ENCODE results near the gene ZNF709. TPM values are rescaled to one million over a fixed set of nuclear protein-coding genes. Genes with fewer than 3 reads are reported as not detected.
A peak's percentile ranks its signal among the peaks of the same experiment; 100 is the strongest.
"Not testable (repeated sequence)": the region's sequence is repeated elsewhere in the genome, so short reads cannot be mapped to it uniquely, and the experiment has no call there.

The ZNF709 gene
- 10.3 TPM for total RNA-seq

DNA sequence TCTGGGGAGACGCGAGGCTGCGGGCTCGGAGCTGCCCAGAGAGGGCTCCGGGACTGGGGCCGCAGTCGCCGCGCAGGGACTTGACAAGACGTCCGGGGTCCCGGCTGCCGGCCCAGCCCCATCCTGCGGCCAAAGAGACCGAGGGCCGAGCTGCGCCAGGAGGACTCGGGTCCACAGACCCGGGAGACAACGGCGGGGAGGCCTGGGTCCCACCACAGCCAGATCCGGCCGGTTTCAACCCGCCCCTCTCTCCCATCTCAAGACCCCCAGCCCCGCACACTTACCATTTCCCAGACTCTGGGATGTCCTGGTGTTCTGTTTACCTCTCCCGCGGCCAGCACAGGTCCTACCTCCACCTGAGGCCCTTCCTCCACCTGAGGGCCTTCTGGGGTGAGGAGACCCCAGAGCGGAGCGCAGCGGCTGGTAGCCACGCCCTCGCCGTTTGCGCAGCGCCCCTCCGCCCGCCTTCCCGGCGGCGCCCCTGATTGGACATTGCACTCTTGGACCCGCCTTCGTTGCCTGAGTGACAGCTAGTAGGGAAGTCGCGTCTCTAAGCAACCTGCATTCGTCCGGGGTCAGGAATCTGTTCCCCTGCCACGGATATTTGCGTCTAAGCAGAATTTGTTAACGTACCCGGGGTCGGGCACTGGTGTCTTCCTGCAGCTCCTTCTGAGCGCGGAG, at the start of gene ZNF709:
TSS of gene ZNF709 (minus strand) at position 446 of the 681 bp plus-strand sequence. CDS start at position 287, 159 bp downstream.
- DNase-seq, result peak; percentile 86

GRCh38 chr19:12527034-12527836, 42.6 kb upstream of the ZNF709 start:
- DNase-seq, result no peak

DNA sequence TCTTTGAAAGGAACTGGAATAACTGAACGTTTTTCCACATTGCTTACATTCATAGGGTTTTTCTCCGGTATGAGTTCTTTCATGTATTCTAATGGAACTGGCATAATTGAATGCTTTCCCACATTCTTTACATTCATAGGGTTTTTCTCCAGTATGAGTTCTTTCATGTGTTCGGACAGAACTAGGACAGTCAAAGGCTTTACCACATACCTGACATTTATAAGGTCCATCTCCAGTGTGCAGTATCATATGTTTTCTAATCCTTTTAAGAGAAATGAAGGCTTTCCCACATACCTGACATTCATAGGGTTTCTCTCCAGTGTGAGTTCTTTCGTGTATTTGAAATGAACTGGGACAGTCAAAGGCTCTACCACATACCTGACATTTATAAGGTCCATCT, 41.9 kb upstream of the ZNF709 start:
- DNase-seq, result no peak

DNA sequence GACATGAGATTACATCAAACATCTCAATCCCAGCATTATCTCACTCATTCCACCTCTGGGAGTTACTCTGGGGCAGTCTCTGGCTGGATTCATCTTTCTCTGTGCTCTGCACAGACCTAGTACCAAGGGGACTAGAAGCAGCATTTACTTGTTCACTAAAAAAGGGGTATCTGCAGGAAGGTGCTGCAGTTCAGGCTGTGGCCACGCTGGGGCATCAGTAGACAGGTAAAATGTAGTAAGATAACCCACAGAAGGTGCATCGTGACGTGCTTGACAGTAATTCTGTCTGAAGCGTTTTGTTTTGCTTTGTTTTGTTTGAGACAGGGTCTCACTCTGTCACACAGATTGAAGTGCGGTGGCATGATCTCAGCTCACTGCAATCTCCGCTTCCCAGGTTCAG, 37.4 kb upstream of the ZNF709 start:
- DNase-seq, result no peak

DNA sequence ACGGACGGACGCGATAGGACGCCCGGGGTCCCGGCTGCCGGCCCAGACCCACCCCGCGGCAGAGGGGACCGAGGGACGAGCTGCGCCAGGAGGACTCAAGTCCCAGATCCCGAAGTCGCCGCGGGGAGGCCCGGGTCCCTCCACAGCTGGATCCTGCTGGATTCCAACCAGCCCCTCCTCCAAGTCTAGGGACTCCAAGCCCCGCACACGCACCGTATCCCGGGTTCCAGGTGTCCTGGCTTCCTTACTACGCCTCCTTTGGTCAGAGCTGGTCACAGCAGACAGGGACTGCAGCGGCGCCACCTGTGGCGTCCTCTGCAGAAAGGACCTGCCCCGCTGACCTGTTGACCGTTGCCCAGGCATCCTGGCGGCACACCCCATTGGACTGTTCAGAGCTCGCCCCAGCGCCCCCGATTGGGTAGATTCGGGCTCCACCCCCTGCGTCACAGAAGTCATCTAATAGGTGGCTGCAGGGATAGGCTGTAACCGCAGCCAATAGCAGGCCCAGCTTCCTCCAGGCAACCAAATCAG, 29.0 kb upstream of the ZNF709 start:
- DNase-seq, result no peak

GRCh38 chr19:12497032-12497431, 12.4 kb upstream of the ZNF709 start:
- no peak for DNase-seq

DNA sequence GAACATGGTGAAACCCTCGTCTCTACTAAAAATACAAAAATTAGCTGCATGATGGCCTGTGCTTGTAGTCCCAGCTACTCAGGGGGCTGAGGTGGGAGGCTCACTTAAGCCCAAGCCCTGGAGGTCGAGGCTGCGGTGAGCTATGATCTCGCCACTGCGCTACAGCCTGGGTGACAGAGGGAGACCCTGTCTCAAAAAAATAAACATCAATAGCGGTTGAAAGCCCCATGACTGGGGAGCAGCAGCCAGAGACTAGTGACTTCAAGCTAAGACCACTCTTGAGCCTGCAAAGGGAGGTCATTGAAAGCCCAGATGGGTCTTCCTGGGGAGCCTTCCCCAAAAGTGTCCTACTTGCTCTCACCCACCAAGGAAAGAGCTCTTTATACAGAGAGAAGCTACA, 11.9 kb upstream of the ZNF709 start:
- DNase-seq, result no peak

DNA sequence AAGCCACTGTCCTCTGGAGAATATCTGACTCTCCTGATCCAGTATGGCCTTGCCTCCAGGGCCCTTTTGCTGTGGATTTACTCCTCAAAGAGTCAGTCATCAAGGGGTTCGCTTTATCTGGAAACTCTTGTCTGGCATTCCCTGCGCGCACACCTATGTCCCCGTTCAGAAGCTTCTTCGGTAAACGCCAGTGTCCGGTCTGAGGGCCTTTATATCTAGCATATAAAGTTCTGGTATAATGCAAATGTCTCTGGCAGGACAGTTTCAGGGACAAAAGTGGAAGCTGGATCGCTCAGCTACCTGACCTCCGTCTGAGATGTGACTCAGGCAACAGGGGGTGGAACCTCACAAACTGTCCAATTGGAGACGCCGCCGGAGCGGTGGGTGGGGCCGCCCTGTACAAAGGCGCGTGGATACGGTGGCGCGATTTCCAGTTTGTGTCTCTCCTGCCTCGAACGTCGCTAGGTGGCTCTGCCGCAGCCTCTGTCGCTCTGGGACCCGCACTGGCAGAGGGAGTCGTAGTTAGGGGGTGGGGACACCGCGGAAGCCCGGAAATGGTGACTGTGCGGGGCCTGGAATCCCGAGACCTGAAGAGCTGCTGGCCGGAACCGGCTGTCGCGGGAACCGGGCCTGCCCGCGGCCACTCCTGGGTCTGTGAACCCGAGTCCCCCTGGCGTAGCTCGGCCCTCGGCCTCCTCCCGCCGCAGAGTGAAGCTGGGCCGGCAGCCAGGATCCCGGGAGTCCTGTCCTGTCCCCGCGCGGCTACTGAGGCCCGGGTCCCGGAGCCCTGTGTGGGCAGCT, 10.6 kb upstream of the ZNF709 start:
- peak; percentile 91 for DNase-seq

GRCh38 chr19:12494260-12494860, 9.7 kb upstream of the ZNF709 start:
- no peak for DNase-seq

GRCh38 chr19:12486265-12486783, 1.7 kb upstream of the ZNF709 start:
- not testable (repeated sequence) for DNase-seq

DNA sequence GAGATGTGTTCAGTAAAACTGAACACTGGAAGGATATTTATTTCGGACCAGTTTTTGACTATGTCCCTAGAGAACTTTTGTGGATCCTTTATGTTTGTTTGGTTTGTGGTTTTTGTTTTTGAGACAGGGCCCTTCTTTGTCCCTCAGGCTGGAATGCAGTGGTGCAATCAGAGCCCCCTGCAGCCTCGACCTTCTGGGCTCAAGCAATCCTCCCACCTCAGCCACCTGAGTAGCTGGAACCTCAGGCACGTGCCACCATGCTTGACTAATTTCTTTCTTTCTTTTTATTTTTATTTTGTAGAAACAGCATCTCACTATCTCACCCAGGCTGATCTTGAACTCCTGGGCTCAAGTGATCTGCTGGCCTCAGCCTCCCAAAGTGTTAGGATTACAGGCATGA, 955 bp upstream of the ZNF709 start:
- DNase-seq, result no peak

GRCh38 chr19:12485052-12485416, 418 bp upstream of the ZNF709 start:
- DNase-seq, result peak; percentile 73

DNA sequence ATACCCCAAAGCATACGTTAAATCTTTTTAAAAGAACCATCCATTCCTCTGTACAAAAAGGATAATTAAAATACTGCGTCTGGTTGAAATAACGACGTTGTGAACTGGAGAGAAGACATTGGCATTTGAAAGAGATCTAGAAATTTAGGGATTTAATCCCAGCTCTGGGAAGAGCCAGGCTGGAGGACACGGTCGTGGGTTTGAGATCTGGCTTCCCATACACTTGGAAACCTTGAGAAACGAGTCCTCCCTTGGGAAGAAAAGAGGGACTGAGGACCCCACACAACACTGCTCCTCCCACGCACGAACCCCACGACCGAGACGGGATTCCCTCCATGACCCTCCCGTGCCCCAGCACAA, 625 bp downstream of the ZNF709 start:
- DNase-seq, result no peak

- no peak for DNase-seq
These were observed 2.1 kb downstream of the ZNF709 start for GRCh38 chr19:12482509-12482886.

DNA sequence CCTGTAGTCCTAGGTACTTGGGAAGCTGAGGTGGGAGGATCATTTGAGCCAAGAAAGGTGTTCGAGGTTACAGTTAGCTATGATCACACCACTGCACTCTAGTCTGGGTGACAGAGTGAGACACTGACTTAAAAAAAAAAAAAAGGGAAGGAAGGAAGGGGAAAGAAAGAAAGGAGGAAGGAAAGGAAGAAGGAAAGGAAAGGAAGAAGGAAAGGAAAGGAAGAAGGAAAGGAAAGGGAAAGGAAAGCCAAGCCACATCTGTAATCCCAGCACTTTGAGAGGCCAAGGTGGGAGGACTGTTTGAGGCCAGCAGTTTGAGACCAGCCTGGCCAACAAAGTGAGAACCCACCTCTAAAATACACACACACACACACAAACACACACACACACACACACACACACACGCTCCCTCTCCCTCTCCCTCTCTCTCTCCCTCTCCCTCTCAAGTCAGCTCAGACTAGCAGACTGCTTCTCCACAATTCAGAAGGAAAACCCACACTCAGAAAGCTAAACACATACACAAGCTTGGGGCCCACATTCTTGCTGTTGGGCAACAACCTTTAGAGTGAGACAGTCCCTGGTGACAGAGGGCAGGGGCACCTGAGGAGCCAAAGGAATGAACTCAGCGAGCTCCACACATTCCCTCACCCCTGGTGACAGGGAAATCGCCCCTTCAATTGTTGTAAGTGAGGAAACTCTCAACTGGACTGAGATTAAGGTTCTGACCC, 2.7 kb downstream of the ZNF709 start:
- no peak for DNase-seq

GRCh38 chr19:12478234-12478941, 6.2 kb downstream of the ZNF709 start:
- no peak for DNase-seq

DNA sequence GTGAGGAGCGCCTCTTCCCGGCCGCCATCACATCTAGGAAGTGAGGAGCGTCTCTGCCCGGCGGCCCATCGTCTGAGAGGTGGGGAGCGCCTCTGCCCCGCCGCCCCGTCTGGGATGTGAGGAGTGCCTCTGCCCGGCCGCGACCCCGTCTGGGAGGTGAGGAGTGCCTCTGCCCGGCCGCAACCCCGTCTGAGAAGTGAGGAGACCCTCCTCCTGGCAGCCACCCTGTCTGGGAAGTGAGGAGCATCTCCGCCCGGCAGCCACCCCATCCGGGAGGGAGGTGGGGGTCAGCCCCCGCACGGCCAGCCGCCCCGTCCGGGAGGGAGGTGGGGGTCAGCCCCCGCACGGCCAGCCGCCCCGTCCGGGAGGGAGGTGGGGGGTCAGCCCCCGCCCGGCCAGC, 17.0 kb downstream of the ZNF709 start:
- DNase-seq, result not testable (repeated sequence)

- no peak for DNase-seq
These were observed 19.4 kb downstream of the ZNF709 start for GRCh38 chr19:12465211-12465610.

GRCh38 chr19:12464769-12465168, 19.8 kb downstream of the ZNF709 start:
- DNase-seq, result no peak

DNA sequence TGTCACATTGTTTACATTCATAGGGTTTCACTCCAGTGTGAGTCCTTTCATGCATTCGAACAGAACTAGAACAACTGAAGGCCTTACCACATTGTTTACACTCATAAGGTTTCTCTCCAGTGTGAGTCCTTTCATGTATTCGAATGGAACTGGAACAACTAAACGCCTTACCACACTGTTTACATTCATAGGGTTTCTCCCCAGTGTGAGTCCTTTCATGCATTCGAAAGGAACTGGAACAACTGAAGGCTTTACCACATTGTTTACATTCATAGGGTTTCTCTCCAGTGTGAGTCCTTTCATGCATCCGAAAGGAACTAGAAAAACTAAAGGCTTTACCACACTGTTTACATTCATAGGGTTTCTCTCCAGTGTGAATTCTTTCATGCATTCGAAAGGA, 20.5 kb downstream of the ZNF709 start:
- not testable (repeated sequence) for DNase-seq

DNA sequence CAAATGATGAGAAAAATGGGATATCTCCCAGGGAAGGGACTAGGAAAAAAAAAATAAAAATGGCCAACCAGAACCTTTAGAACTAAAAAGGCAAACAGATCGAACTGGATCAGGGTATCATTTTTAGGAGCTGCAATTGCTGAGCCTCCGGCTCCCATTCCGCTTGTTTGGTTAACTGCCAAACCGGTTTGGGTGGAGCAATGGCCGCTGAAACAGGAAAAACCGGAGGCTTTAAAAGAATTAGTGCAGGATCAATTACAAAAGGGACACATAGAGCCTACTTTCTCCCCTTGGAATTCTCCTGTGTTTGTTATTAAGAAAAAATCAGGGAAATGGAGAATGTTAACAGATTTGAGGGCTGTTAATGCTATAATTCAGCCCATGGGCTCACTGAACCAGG, 31.1 kb downstream of the ZNF709 start:
- DNase-seq, result no peak
